Head of caudate nucleus (tissue), 42 donors: ENCODE results near the gene VWA3A.
"Not testable (repeated sequence)": the region's sequence is repeated elsewhere in the genome, so short reads cannot be mapped to it uniquely, and the experiment has no call there.

ENCODE experiments used
- DNase-seq, 42 donors: peaks; one replicate each; pipeline versions ENCODE4 v3.0.0 to v3.0.0-alpha.2; 2020 to 2021; ENCODE audit warnings: mixed read lengths in 7 of 42
- intact Hi-C: fragments of 100-400 bp; cut with DNase I; formaldehyde crosslinking; loops from one replicate; pipeline ENCODE4 v1.15.0; 2022

The VWA3A gene

DNA sequence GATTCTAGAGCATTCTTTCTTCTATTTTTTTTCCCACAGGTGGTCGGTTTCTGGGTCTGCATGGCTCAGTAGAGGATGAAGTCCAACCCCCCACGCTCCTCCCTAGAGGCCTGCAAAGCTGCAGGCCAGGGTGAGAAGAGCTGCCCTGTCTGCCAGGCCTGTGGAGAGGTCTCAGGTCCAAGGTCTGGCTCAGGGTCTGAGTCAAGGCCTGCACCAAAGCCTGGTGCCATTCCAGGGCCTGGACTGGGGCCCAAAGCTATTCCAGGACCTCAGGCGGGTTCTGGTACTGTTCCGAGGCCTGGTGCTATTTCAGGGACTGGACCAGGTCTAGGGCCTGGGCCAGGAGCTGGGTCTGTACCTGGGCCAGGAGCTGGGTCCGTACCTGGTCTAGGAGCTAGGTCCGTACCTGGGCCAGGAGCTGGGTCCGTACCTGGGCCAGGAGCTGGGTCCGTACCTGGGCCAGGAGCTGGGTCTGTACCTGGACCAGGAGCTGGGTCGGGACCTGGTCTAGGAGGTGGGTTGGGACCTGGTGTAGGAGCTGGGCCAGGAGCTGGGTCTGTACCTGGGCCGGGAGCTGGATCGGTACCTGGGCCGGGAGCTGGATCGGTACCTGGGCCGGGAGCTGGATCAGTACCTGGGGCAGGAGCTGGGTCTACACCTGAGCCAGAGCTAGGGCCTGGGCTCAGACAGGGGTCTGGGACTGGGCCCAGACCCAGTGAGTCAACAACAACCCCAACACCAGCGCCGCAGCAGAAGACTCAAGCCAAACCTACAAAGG is 73.4 kb downstream of the VWA3A start:
- no peak for DNase-seq
- intact Hi-C loops = no loop called here

DNA sequence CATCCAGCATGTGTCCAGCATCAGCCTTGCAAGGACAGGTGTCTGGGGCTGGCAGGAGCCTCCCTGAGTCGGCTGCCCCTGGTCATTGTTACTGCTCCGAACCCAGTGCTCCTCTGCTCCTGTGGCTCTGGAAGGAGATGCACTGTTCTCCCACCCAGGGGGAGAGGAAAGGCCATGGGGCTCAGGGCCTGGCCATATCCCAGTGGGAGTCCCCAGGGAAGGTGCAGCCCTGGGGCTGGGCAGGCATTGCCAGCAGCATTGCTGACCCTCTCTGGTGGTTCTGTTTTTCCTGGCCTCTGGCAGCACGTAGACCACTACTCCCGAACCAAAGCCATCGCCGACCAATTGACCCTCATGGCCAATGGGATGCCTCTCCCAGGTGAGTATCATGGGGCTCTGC is 79.6 kb downstream of the VWA3A start:
- no peak for DNase-seq
- intact Hi-C loops = no loop called here

DNA sequence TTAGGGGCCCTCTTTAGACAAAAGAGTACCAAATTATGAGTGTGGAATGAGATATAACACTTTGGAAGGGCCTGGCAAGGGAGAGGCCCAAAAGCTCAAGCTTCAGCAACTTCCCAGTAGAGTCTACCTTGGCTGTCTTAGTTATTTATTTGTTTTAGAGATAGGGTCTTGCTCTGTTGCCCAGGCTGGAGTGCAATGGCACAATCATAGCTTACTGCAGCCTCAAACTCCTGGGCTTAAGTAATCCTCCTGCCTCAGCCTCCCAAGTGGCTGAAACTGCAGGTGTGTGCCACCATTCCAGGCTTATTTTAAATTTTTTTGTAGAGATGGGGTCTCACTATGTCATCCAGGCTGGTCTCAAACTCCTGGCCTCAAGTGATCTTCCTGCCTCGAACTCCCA is 80.3 kb downstream of the VWA3A start:
- DNase-seq, intact Hi-C loops: not testable (repeated sequence)

DNA sequence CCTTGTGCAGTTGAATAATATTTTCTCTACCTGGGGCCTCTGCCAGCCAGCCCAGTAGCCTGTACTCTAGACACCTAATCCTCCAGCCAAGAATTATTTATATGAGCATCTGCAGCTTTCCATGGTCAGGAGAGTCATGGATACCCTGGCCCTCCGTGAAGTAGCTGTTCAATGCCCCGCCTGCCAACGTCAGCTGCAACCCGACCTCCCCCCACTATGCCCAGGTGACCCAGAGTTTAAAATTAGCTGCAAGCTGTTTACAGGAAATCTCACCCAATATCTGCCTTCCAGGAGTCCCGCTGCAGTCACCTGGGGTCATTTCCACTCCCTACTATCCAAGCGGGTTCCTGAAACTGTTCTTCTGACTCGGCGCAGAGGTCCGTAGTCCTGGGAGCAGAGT is 82.3 kb downstream of the VWA3A start:
- intact Hi-C loops = no loop called here
- DNase-seq = no peak

DNA sequence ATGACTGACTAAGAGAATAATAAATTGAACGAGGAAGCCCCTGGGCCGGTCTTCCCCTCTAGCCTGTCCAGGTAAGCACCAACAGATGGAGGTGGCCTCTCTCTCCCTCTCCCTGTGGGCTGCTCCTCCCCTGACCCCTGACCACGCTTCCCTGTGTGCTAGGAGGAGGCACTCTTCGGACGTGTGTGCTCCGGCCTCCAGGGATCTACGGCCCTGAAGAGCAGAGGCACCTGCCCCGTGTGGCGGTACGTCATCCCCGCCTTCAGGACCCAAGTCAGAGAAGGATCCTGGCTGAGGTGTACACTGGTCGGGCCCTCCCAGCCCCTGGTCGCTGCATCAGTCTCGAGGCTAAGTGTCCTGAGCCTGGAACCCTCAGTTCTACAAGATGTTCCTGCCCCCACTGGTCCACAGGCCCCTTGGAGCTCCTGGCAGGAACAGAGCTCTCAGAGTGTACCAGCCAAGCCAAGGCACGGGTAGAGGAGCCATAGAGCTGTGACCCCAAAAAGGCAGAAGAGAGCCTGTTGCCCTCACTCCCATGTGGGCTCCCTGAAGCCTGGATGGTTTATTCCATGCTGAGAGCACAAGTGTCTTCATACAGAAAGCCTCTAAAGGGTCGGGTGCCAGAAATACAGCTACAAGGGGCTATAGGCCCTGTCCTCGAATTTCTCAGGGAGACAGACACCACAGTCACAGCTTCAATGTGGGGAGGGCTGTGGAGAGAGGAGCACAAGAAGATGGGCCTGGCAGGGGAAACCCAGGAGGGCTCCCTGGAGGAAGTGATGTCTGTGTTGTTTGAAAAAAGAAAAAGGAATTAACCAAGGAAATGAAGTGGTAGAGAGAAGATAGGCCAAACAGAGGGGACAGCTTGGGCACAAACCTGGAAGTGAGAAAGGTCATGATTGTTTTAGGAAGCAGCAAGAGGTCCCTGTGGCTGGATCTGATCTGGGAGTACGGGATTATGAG is 85.9 kb downstream of the VWA3A start:
- no peak for DNase-seq
- intact Hi-C loops = no loop called here

DNA sequence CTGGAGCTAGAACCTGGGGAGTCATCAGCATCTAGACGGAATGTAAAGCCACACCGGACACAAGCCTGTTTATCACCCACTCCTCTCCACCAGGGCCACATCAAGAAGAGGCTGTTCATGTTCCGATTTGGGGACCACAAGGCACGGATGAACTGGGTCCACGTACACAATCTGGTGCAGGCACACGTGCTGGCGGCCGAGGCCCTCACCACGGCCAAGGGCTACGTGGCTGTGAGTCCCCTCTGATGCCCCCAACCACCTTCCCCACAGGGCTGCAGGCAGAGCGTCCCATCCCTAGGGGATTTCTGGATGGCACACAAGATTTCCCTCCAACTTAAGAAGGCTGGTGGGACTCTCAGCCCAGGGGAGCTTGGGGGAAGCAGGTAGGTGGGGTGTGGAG is 89.1 kb downstream of the VWA3A start:
- intact Hi-C loops = no loop called here
- DNase-seq = no peak

DNA sequence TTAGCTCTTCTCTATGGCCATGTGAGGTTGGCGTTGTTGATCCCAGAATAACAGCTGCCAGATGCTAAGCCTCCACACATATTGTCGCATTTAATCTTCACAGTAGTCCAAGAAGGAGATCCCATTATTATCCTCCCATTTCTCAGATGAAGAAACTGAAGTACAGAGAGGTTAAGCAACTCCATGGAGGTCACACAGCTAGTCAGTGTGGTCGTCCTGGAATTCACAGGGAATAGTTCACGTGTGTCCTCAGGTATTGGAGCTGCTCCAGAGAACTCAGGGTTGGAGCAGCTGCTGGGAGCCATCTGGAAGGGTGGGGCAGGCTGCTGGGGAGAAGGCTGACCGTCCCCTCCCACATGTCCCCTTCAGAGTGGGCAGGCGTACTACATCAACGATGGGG is 89.5 kb downstream of the VWA3A start:
- intact Hi-C loops = no loop called here

DNA sequence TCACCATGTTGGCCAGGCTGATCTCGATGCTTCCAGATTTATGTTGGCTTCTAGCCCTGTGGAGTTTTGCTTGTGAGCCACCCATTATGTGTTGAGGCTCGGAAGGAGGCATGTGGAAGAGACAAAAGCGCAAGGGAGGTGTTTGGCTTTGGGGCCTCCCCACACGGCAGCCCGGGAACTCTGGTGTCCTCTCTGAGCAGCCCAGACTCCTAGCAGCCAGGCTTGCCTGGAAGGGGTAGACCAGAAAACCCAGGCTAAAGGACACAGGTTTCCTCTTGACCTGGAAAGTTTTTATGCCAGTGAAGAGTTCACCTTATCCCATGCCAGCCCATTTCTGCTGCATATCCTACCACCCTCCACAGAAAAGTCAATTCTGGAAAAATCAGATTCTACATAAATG is 91.0 kb downstream of the VWA3A start:
- no peak for DNase-seq
- intact Hi-C loops = no loop called here

More for the DNA sequence above, 89.5 kb downstream of the VWA3A start:
- no peak for DNase-seq

DNA sequence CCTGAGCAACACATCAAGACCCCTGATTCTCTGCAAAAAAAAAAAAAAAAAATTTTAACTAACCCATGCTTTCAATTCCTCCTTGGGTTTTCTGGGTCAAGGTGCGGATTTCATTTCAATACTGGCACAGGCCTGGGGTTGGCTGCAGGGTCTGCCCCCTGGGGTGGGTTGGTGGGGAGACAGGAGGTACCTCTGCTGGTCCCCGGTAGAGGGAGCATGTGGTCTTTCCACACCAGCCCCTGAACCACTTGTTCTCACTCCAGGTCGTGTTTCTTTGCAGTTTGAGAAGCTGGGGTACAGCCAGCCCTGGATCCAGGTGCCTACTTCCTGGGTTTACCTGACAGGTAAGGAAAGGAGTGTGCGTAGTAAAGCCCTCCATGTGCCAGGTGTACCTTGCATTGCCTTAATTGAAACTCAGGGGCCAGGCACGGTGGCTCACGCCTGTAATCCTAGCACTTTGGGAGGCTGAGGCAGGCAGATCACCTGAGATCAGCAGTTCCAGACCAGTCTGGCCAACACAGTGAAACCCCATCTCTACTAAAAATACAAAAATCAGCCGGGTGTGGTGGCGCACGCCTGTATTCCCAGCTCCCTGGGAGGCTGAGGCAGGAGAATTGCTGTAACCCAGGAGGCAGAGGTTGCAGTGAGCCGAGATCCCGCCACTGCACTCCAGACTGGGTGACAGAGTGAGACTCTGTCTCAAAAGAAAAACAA is 91.7 kb downstream of the VWA3A start:
- DNase-seq = no peak
- intact Hi-C loops = no loop called here

DNA sequence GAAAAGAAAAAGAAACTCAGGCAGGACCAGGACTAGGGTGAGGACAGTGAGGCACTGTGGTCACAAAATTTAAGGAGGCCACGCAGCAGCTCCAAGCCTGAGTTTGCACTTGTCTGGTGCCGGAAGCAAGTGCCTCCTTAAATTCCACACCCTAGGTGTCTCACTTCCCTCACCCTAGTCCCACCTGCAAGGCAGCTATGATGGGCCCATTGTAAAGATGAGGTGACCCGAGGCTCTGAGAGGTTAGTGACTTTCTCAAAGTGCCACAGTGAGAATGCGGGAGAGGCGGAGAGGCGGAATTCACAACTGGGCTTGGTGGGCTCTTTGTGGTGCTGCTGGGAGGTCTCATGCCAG is 92.3 kb downstream of the VWA3A start:
- no peak for DNase-seq
- intact Hi-C loops = no loop called here

DNA sequence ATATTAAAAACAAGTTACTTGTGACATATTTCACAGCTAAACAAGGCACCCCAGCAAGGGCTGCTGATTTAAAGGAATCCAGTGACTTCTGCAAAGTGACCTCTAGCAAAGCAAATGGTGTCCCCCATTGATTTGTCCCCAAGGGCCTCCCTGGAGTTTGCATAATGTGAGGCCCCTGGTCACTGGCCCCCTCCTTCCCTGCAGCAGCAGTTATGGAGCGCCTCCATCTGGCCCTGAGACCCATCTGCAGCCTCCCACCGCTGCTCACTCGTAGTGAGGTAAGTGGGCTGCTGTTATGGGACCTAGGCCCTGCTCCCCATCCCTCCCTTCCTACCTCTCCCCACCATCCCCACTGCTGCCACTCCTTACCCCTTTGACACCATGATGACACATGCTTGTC is 94.2 kb downstream of the VWA3A start:
- no peak for DNase-seq
- intact Hi-C loops = loop anchor here (5.0 kb wide), 1 partner anchor 184 kb away; the partner anchor contains the start of gene PDZD9

DNA sequence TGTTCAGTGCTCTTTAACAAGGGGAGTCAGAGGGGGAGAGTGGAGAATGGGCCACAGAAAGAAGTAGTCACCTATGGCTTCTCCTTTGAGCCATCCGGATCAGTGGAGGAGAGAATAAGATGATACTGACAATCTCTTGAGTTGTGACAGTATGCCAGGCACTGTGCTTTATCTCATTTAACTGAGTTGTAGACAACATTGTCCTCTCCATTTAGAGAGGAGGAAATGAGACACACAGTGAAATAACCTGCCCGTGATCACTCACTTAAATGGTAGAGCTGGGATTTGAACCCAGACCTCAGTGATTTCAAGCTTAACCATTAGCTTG is 95.9 kb downstream of the VWA3A start:
- intact Hi-C loops = loop anchor here (5.0 kb wide), 1 partner anchor 186 kb away; the partner anchor contains the start of gene PDZD9
- no peak for DNase-seq

DNA sequence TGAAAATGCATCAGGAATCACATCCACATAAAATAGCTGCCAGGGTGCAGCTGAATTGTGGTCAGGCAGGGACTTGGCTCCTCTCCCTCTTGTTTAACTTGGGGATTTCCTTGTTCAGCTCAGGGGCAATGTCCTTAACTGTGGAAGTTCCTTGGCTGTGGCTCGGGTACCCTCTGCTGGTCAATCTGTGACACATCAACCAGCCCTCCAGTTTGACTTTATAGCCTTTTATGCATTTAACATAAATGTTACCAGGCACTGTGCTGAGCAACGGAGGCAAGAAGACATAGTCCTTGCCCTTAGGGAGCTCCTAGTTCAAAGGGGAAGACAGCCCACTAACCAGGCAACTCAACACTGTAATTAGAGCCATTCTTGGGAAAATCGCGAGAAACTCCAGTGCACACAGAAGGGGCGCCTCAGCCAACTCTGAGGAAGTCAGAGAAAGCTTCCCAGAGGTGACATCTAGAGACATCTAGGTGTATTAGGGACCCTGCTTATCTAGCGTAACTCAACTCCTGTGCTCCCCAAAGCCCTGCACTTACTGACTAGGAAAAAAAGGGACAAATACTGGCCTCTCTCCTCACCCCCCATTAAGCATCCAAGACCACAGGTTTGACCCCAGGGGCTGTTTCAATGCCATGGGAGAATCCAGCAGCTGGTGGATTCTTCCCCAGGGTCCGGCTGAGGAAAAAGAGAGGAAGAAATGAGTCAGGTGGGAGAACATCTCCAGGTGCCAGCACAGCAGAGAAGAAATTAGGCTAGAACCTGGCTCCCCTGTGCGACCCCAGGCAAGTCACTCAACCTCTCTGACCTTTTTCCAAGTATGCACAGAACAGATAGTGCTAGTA is 96.5 kb downstream of the VWA3A start:
- intact Hi-C loops = loop anchor here (5.0 kb wide), 1 partner anchor 187 kb away; the partner anchor contains the start of gene PDZD9
- peak in 41 of 42 donors; percentile 22 to 85 (median 63) for DNase-seq

DNA sequence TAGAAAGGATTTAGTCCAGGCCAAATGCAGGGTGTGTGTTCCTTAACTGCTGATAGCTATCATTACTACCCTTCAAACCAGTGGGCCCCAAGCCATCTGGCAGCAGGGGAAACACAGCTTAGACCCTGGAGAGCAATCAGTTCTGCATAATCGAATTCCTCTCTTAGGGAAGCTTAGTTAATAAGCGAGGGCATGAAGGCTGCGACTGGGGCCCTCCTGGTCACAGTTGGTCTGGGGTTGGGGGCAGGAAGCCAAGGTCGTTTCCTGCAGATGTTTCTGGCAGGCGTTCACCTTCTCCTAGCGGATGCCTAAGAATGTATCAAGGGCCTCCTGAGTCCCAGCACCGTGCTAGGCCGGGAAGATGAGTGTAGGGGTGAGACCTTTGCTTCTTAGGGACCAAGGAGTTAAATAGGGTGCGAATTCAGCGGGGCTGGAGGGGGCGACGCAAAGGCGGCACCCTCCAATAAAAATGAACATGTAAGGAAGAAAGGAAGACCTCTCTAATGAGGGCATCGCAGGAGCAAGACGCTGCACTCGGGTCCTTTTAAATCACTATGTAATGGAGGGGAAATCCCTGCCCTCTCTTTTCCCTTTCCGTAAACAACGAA is 97.2 kb downstream of the VWA3A start:
- peak in 9 of 42 donors; percentile 9 to 47 (median 28) for DNase-seq
- intact Hi-C loops = loop anchor here (5.0 kb wide), 1 partner anchor 187 kb away; the partner anchor contains the start of gene PDZD9

DNA sequence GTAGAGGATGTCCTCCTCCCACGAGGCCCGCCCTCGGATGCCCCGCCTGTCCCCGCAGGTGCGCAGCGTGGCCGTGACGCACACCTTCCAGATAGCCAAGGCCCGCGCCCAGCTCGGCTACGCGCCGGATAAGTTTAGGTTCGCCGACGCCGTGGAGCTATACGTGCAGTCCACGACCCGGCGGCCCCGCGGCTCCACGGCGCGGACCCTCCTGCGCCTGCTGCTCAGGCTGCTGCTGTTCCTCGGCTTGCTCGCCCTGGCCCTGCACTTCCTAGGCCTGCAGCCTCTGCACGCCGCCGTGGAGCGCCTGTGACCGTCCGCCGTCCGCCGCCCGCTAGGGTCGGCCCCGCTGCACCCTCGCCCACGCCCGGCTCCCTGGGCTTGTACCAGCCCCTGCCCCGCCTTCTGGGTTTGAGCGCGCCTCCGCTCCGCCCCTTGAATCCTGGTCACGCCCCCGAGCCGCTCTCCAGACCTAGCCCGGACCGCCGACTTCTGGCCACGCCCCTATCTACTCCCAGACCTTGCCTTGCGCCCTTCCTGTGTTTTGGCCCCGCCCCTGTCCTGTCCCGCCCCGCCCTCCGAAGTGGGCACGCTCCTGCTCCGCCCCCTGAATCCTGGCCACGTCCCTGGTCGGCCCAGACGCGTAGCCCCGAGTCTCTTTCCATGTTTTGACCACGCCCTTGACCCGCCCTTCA is 97.9 kb downstream of the VWA3A start:
- peak in 34 of 42 donors; percentile 30 to 100 (median 99) for DNase-seq
- intact Hi-C loops = no loop called here

DNA sequence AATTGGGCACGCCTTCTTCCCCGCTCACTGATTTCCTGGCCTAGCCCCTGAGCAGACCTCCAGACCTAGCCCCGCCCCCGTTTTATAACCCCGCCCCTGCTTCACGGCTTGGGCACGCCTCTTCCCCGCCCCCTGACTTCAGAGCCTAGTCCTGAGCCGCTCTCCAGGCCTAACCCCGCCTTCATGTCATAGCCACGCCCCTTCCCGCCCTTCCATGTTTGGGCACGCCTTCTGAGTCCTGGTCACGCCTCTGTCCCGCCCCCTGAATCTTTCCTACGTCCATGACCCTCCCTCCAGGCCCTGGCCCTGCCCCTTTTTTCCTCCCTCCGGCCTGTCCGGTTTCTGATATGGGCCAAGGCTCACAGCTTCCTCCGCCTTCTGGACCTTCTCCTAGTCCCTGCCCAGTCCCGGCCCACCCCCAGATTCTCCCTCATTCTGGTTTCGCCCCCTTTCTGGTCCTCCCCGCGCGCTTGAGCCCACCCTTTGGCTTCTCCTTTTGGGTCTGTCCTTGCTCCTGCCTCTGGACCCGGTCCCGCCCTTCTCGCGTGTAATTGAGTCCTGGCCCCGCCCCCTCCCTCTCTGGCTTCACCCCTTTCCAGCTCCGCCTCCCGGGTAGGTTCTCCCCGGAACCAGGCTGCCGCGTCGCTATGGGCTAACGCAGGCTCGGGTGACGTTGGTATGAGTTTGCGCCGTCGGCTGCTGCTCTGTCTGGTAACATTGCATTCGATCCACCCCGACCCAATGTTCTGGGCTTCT is 98.6 kb downstream of the VWA3A start:
- peak; percentile 98 to 100 (median 100) for DNase-seq
- intact Hi-C loops = no loop called here
